ENCODE measurements around the gene INPP4A.

INPP4A gene

DNA sequence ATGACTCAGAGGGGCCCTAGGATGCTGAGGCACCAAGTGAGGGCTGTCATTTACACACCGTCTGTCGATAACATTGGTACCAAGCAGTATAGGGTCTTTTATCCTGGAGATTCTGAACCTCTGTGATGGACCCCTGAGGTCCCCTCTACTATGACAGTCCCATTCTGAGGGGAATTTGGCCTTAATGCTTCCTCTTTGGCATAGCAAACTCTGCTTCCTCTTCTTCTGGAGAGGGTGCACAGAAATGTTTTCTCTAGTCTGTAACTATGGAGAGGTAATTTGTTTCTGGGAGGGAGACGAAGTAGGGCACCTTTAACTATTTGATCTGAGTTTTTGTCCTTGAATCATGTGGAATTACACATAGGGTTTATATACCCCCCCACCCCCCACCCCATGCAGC, 44.8 kb downstream of the INPP4A start (continued):
- TF ChIP-seq ZIC2 (tag by site-specific recombination; IDR thresholded peaks at IDR 0.05) (no peak), ZNF707 (tag by site-specific recombination; IDR thresholded peaks at IDR 0.05) (no peak), ZNF514 (tag by site-specific recombination; IDR thresholded peaks at IDR 0.05) (no peak), ZNF837 (tag by site-specific recombination; IDR thresholded peaks at IDR 0.05) (no peak), ZNF248 (tag by site-specific recombination; IDR thresholded peaks at IDR 0.05) (no peak), KLF8 (tag by site-specific recombination; IDR thresholded peaks at IDR 0.05) (no peak), ZNF677 (tag by site-specific recombination; IDR thresholded peaks at IDR 0.05) (no peak), ZNF140 (tag by site-specific recombination; IDR thresholded peaks at IDR 0.05) (no peak), ZNF223 (tag by site-specific recombination; IDR thresholded peaks at IDR 0.05) (no peak), ZNF843 (tag by site-specific recombination; IDR thresholded peaks at IDR 0.05) (no peak)

DNA sequence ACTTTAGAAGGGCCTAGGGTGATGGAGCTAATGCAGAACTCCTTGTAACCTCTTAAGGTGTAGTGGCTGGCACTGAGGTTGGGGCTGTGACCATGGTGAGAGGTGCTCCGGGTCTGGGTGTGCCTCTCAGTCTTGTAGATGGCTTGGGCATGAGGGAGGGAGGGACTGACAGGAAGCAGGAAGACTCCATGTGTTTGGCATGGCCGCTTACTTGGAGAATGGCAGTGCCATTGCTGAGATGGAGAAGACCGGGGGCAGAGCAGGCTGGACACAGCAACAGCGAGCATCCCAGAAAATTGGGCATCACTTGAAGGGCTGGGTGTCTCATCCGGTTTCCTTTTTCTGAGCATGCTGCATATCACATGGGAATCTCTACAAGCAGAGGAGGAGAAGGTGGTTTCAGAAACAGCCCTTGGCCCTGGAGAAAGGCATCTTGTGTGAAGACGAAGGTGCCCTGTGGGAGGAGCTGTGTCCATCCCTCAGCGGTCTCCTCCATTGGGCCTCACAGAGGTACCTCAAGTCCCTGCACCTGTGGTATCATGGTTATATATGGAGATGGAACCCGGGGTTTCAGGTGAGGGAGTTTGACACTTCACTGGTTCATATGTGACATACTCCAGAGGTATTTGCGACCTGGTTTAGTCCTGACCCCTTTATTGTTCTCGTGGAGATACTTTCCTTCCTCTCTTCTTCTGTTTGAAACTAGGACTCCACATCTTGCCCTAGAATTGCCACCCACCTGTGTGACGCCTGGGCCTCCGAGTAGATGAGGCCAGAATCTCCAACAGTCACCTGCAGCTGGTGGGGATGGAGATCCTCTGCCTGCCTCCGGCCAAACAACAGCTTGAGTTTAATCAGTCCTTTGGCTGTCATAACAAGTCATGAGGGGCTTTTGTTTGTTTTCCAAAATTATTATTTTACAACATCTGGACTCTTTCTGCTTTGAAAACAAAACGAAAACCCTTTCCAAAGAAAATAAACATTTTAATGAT, 45.6 kb downstream of the INPP4A start:
- no peaks in the 10 kb centered on the region for H3K4me1 ChIP-seq (ENCODE audit: control insufficient read depth, insufficient read depth, low read length)
- H3K9me3 ChIP-seq (ENCODE audit: control insufficient read depth, insufficient read depth, low read depth, low read length) = no peaks in the 10 kb centered on the region
- POLR2A ChIA-PET = no interaction called here
- no peak overlapping the region for H3K27ac ChIP-seq (ENCODE audit: extremely low read depth, low read depth, low read length)
- peaks cover 0 to 4% of the 10 kb centered on the region in 2 experiments; a peak in 1 of 3 replicates for H3K36me3 ChIP-seq (ENCODE audit: control insufficient read depth in 2 of 2, insufficient read depth in 1 of 2, low read length in 2 of 2)
- CTCF ChIA-PET = interaction anchor here (0.7 to 1.3 kb wide), 2 partner anchors 79 to 453 kb away, joined by 3 to 5 read pairs; no protein-coding TSS in a partner anchor
- no peak overlapping the region for H3K4me3 ChIP-seq (ENCODE audit: low read depth, low read length)
- TF ChIP-seq, protein P1, sequence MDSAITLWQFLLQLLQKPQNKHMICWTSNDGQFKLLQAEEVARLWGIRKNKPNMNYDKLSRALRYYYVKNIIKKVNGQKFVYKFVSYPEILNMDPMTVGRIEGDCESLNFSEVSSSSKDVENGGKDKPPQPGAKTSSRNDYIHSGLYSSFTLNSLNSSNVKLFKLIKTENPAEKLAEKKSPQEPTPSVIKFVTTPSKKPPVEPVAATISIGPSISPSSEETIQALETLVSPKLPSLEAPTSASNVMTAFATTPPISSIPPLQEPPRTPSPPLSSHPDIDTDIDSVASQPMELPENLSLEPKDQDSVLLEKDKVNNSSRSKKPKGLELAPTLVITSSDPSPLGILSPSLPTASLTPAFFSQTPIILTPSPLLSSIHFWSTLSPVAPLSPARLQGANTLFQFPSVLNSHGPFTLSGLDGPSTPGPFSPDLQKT (IDR thresholded peaks at IDR 0.05; ENCODE audit: borderline replicate concordance, low read depth, low read length) = no peak
- no peak for TF ChIP-seq ZNF341 (tag by site-specific recombination; IDR thresholded peaks at IDR 0.05; ENCODE audit: low read depth)
- TF ChIP-seq, protein P2, sequence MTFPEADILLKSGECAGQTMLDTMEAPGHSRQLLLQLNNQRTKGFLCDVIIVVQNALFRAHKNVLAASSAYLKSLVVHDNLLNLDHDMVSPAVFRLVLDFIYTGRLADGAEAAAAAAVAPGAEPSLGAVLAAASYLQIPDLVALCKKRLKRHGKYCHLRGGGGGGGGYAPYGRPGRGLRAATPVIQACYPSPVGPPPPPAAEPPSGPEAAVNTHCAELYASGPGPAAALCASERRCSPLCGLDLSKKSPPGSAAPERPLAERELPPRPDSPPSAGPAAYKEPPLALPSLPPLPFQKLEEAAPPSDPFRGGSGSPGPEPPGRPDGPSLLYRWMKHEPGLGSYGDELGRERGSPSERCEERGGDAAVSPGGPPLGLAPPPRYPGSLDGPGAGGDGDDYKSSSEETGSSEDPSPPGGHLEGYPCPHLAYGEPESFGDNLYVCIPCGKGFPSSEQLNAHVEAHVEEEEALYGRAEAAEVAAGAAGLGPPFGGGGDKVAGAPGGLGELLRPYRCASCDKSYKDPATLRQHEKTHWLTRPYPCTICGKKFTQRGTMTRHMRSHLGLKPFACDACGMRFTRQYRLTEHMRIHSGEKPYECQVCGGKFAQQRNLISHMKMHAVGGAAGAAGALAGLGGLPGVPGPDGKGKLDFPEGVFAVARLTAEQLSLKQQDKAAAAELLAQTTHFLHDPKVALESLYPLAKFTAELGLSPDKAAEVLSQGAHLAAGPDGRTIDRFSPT (tag by site-specific recombination; IDR thresholded peaks at IDR 0.05) = no peak
- no peak for TF ChIP-seq ZNF146 (tag by site-specific recombination; IDR thresholded peaks at IDR 0.05)
- TF ChIP-seq ZNF175 (tag by site-specific recombination; IDR thresholded peaks at IDR 0.05) = no peak
- TF ChIP-seq ZNF274 (IDR thresholded peaks at IDR 0.05; ENCODE audit: low read length) = no peak
- no peak for TF ChIP-seq ZNF274 (tag by site-specific recombination; IDR thresholded peaks at IDR 0.05; ENCODE audit: borderline replicate concordance)
- no peak for TF ChIP-seq HOXA7 (CRISPR knock-in tag; IDR thresholded peaks at IDR 0.05; ENCODE audit: borderline replicate concordance)
- no peak for TF ChIP-seq SCRT2 (tag by site-specific recombination; IDR thresholded peaks at IDR 0.05)
- TF ChIP-seq ZBTB17 (tag by site-specific recombination; IDR thresholded peaks at IDR 0.05) = no peak
- no peak for TF ChIP-seq GLIS2 (tag by site-specific recombination; IDR thresholded peaks at IDR 0.05)
- TF ChIP-seq, protein P3, sequence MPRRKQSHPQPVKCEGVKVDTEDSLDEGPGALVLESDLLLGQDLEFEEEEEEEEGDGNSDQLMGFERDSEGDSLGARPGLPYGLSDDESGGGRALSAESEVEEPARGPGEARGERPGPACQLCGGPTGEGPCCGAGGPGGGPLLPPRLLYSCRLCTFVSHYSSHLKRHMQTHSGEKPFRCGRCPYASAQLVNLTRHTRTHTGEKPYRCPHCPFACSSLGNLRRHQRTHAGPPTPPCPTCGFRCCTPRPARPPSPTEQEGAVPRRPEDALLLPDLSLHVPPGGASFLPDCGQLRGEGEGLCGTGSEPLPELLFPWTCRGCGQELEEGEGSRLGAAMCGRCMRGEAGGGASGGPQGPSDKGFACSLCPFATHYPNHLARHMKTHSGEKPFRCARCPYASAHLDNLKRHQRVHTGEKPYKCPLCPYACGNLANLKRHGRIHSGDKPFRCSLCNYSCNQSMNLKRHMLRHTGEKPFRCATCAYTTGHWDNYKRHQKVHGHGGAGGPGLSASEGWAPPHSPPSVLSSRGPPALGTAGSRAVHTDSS (tag by site-specific recombination; IDR thresholded peaks at IDR 0.05) = no peak
- TF ChIP-seq, protein P4, sequence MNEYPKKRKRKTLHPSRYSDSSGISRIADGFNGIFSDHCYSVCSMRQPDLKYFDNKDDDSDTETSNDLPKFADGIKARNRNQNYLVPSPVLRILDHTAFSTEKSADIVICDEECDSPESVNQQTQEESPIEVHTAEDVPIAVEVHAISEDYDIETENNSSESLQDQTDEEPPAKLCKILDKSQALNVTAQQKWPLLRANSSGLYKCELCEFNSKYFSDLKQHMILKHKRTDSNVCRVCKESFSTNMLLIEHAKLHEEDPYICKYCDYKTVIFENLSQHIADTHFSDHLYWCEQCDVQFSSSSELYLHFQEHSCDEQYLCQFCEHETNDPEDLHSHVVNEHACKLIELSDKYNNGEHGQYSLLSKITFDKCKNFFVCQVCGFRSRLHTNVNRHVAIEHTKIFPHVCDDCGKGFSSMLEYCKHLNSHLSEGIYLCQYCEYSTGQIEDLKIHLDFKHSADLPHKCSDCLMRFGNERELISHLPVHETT (tag by site-specific recombination; IDR thresholded peaks at IDR 0.05) = no peak
- TF ChIP-seq, protein P5, sequence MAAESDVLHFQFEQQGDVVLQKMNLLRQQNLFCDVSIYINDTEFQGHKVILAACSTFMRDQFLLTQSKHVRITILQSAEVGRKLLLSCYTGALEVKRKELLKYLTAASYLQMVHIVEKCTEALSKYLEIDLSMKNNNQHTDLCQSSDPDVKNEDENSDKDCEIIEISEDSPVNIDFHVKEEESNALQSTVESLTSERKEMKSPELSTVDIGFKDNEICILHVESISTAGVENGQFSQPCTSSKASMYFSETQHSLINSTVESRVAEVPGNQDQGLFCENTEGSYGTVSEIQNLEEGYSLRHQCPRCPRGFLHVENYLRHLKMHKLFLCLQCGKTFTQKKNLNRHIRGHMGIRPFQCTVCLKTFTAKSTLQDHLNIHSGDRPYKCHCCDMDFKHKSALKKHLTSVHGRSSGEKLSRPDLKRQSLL (tag by site-specific recombination; IDR thresholded peaks at IDR 0.05) = no peak
- no peak for TF ChIP-seq ZNF311 (tag by site-specific recombination; IDR thresholded peaks at IDR 0.05; ENCODE audit: borderline replicate concordance)
- TF ChIP-seq, protein P6, sequence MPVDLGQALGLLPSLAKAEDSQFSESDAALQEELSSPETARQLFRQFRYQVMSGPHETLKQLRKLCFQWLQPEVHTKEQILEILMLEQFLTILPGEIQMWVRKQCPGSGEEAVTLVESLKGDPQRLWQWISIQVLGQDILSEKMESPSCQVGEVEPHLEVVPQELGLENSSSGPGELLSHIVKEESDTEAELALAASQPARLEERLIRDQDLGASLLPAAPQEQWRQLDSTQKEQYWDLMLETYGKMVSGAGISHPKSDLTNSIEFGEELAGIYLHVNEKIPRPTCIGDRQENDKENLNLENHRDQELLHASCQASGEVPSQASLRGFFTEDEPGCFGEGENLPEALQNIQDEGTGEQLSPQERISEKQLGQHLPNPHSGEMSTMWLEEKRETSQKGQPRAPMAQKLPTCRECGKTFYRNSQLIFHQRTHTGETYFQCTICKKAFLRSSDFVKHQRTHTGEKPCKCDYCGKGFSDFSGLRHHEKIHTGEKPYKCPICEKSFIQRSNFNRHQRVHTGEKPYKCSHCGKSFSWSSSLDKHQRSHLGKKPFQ (tag by site-specific recombination; IDR thresholded peaks at IDR 0.05) = no peak

Measured in HEK293 (cell line).